HepG2 (cell line): ENCODE results near the gene TMEM220. TPM values are rescaled to one million over a fixed set of nuclear protein-coding genes. Genes with fewer than 3 reads are reported as not detected.

Experiments
- BCL6 ChIP-seq: IDR thresholded peaks from 2 replicates; pipeline ENCODE4 v1.6.1; 2016; ENCODE audit warnings: missing genetic modification reagents, missing compliant biosample characterization
- EED ChIP-seq: sonication (generic); formaldehyde crosslinking; IDR thresholded peaks from 2 replicates; pipeline ENCODE4 v1.5.0; 2020; ENCODE audit warnings: mild to moderate bottlenecking, missing genetic modification reagents
- ETV6 ChIP-seq: sonication (generic); formaldehyde crosslinking; conservative IDR thresholded peaks from 2 replicates; pipeline ENCODE4 v1.4.0; 2020; ENCODE audit warnings: missing genetic modification reagents
- FOXK1 ChIP-seq: sonication (generic); formaldehyde crosslinking; IDR thresholded peaks from 2 replicates; pipeline ENCODE4 v1.4.0; 2020; ENCODE audit warnings: low read depth, missing genetic modification reagents, borderline replicate concordance
- HNF1B ChIP-seq: sonication (generic); formaldehyde crosslinking; IDR thresholded peaks from 2 replicates; pipeline ENCODE4 v1.5.1; 2020; ENCODE audit warnings: mild to moderate bottlenecking, moderate library complexity, missing genetic modification reagents
- MAFK ChIP-seq, 2 experiments: IDR thresholded peaks in 1 of 2; conservative IDR thresholded peaks in 1 of 2; 2 replicates each; pipeline ENCODE4 v1.6.1; 2011; ENCODE audit warnings: improper control_type of control experiment in 2 of 2, low read length in 2 of 2
- PHF21A ChIP-seq: sonication (generic); formaldehyde crosslinking; IDR thresholded peaks from 2 replicates; pipeline ENCODE4 v1.5.0; 2020; ENCODE audit warnings: mild to moderate bottlenecking, missing genetic modification reagents
- POGZ ChIP-seq: sonication (generic); formaldehyde crosslinking; IDR thresholded peaks from 2 replicates; pipeline ENCODE4 v1.4.0; 2020; ENCODE audit warnings: mild to moderate bottlenecking, missing genetic modification reagents
- SOX6 ChIP-seq, 2 experiments: fragments of 450-650 bp in 1 of 2; sonication (generic) in 1 of 2; formaldehyde crosslinking in 1 of 2; IDR thresholded peaks; 2 replicates each; pipeline versions ENCODE4 v1.4.0 to v1.6.1; 2017 to 2020; ENCODE audit warnings: antibody characterized with exemption in 1 of 2, mild to moderate bottlenecking in 1 of 2, missing genetic modification reagents in 1 of 2
- SPEN ChIP-seq: sonication (generic); formaldehyde crosslinking; IDR thresholded peaks from 2 replicates; pipeline ENCODE4 v1.5.1; 2020; ENCODE audit warnings: low read depth, mild to moderate bottlenecking, missing genetic modification reagents
- TRAFD1 ChIP-seq: sonication (generic); formaldehyde crosslinking; IDR thresholded peaks from 2 replicates; pipeline ENCODE4 v1.5.1; 2020; ENCODE audit warnings: missing genetic modification reagents, mild to moderate bottlenecking, borderline replicate concordance
- TRIM24 ChIP-seq: sonication (generic); formaldehyde crosslinking; IDR thresholded peaks from 2 replicates; pipeline ENCODE4 v1.8.0; 2022; ENCODE audit warnings: mild to moderate bottlenecking, missing genetic modification reagents
- XRCC5 ChIP-seq: fragments of 200-400 bp; formaldehyde crosslinking; optimal IDR thresholded peaks from 2 replicates; pipeline ENCODE3; 2017; ENCODE audit warnings: mild to moderate bottlenecking, low read length
- ZMYM4 ChIP-seq: sonication (generic); formaldehyde crosslinking; IDR thresholded peaks from 2 replicates; pipeline ENCODE4 v1.8.1; 2023; ENCODE audit warnings: mild to moderate bottlenecking, missing genetic modification reagents
- ZNF180 ChIP-seq: sonication (generic); formaldehyde crosslinking; IDR thresholded peaks from 2 replicates; pipeline ENCODE4 v1.4.0; 2020; ENCODE audit warnings: low read depth, missing genetic modification reagents, borderline replicate concordance
- ZNF547 ChIP-seq: sonication (generic); formaldehyde crosslinking; IDR thresholded peaks from 2 replicates; pipeline ENCODE4 v1.5.1; 2020; ENCODE audit warnings: mild to moderate bottlenecking, missing genetic modification reagents
- ZNF564 ChIP-seq: sonication (generic); formaldehyde crosslinking; IDR thresholded peaks from 2 replicates; pipeline ENCODE4 v1.8.1; 2023; ENCODE audit warnings: mild to moderate bottlenecking, missing genetic modification reagents
- polyA plus RNA-seq, 8 experiments: library from polyadenylated mRNA; depleted of rRNA in 3 of 8; stranded (reverse) in 7 of 8; unstranded in 1 of 8; fragments of >200 nt; fragmentation: Illumina TruSeq in 4 of 8; extraction: Trizol in 4 of 8; gene quantifications; 2 replicates each; pipeline versions ENCODE4 v1.2.1 to v1.2.3, GENCODE V29; 2011 to 2016; ENCODE audit warnings: low read depth in 4 of 8, missing spikeins in 1 of 8, mixed read lengths in 1 of 8; ENCODE audit not compliant: insufficient read depth in 1 of 8
- total RNA-seq, 5 experiments: library from RNA; depleted of rRNA; stranded (reverse); fragments of >200 nt; fragmentation: Illumina TruSeq; extraction: Trizol; gene quantifications; 2 replicates each; pipeline ENCODE4 v1.2.3, GENCODE V29; 2016; ENCODE audit warnings: low read depth in 1 of 5
- TF ChIP-seq, protein P1 (sequence below): sonication (generic); formaldehyde crosslinking; conservative IDR thresholded peaks from 2 replicates; pipeline ENCODE4 v1.4.0; 2020; ENCODE audit warnings: mild to moderate bottlenecking, missing genetic modification reagents, moderate library complexity
- TF ChIP-seq, protein P2 (sequence below): sonication (generic); formaldehyde crosslinking; IDR thresholded peaks from 2 replicates; pipeline ENCODE4 v1.5.1; 2020; ENCODE audit warnings: mild to moderate bottlenecking, missing genetic modification reagents, moderate library complexity

TMEM220 gene
- total and polyA plus RNA-seq, 2 of the 13 experiments (the other 11 are each of a cell fraction or from before 2014, with no cell fraction given), result 1.3 to 2.2 TPM

- TF ChIP-seq, protein P1, sequence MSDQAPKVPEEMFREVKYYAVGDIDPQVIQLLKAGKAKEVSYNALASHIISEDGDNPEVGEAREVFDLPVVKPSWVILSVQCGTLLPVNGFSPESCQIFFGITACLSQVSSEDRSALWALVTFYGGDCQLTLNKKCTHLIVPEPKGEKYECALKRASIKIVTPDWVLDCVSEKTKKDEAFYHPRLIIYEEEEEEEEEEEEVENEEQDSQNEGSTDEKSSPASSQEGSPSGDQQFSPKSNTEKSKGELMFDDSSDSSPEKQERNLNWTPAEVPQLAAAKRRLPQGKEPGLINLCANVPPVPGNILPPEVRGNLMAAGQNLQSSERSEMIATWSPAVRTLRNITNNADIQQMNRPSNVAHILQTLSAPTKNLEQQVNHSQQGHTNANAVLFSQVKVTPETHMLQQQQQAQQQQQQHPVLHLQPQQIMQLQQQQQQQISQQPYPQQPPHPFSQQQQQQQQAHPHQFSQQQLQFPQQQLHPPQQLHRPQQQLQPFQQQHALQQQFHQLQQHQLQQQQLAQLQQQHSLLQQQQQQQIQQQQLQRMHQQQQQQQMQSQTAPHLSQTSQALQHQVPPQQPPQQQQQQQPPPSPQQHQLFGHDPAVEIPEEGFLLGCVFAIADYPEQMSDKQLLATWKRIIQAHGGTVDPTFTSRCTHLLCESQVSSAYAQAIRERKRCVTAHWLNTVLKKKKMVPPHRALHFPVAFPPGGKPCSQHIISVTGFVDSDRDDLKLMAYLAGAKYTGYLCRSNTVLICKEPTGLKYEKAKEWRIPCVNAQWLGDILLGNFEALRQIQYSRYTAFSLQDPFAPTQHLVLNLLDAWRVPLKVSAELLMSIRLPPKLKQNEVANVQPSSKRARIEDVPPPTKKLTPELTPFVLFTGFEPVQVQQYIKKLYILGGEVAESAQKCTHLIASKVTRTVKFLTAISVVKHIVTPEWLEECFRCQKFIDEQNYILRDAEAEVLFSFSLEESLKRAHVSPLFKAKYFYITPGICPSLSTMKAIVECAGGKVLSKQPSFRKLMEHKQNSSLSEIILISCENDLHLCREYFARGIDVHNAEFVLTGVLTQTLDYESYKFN, result peak; percentile 53; the same call in 1 of the 2 replicates
- TF ChIP-seq SPEN (CRISPR knock-in tag) (no peak), SOX6 (IDR thresholded peaks at IDR 0.05) (no peak), SOX6 (CRISPR knock-in tag; IDR thresholded peaks at IDR 0.05) (peak; percentile 62), ZNF564 (CRISPR knock-in tag) (no peak), PHF21A (0 out of 2 replicates have a peak, but pooled peaks have one; percentile 17), MAFK (conservative IDR thresholded peaks at IDR 0.05 in 1 of 2, IDR thresholded peaks at IDR 0.05 in 1 of 2; ENCODE audit: low read length in 2 of 2) (no peak), ZNF180 (CRISPR knock-in tag) (no peak), TRIM24 (CRISPR knock-in tag) (no peak), ZMYM4 (CRISPR knock-in tag) (0 out of 2 replicates have a peak, but pooled peaks have one; percentile 33), XRCC5 (peak; percentile 56), POGZ (CRISPR knock-in tag) (0 out of 2 replicates have a peak, but pooled peaks have one; percentile 15), EED (CRISPR knock-in tag) (no peak), TRAFD1 (CRISPR knock-in tag) (no peak), ETV6 (CRISPR knock-in tag) (no peak), BCL6 (CRISPR knock-in tag) (peak; percentile 47; the same call in 1 of the 2 replicates), HNF1B (CRISPR knock-in tag) (0 out of 2 replicates have a peak, but pooled peaks have one; percentile 53), FOXK1 (CRISPR knock-in tag) (peak; percentile 62; the same call in 1 of the 2 replicates), ZNF547 (CRISPR knock-in tag) (no peak)
- TF ChIP-seq, protein P2, sequence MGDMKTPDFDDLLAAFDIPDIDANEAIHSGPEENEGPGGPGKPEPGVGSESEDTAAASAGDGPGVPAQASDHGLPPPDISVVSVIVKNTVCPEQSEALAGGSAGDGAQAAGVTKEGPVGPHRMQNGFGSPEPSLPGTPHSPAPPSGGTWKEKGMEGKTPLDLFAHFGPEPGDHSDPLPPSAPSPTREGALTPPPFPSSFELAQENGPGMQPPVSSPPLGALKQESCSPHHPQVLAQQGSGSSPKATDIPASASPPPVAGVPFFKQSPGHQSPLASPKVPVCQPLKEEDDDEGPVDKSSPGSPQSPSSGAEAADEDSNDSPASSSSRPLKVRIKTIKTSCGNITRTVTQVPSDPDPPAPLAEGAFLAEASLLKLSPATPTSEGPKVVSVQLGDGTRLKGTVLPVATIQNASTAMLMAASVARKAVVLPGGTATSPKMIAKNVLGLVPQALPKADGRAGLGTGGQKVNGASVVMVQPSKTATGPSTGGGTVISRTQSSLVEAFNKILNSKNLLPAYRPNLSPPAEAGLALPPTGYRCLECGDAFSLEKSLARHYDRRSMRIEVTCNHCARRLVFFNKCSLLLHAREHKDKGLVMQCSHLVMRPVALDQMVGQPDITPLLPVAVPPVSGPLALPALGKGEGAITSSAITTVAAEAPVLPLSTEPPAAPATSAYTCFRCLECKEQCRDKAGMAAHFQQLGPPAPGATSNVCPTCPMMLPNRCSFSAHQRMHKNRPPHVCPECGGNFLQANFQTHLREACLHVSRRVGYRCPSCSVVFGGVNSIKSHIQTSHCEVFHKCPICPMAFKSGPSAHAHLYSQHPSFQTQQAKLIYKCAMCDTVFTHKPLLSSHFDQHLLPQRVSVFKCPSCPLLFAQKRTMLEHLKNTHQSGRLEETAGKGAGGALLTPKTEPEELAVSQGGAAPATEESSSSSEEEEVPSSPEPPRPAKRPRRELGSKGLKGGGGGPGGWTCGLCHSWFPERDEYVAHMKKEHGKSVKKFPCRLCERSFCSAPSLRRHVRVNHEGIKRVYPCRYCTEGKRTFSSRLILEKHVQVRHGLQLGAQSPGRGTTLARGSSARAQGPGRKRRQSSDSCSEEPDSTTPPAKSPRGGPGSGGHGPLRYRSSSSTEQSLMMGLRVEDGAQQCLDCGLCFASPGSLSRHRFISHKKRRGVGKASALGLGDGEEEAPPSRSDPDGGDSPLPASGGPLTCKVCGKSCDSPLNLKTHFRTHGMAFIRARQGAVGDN, result peak; percentile 61
Measured at GRCh38 chr17:10757067-10757466, 27.2 kb upstream of the TMEM220 start (continued).
